ENCODE measurements around the gene PAH. TPM values are rescaled to one million over a fixed set of nuclear protein-coding genes. Genes with fewer than 3 reads are reported as not detected.

The PAH gene
- total RNA-seq, 3 donors from 2014 or later, result not detected

GRCh38 chr12:102962986-102963385 is 45.9 kb upstream of the PAH start:
- H3K4me3 ChIP-seq, result no peak overlapping the region
- no peak for TF ChIP-seq CTCF (IDR thresholded peaks at IDR 0.05)
- no peaks in the 10 kb centered on the region for H3K36me3 ChIP-seq (ENCODE audit: low read depth)
- no peak for DNase-seq
- peaks cover 8% of the 10 kb centered on the region for H3K4me1 ChIP-seq (ENCODE audit: low read depth)
- ATAC-seq, result no peak
- intact Hi-C loops (cut with DNase I, micrococcal nuclease), result no loop called here
- H3K9me3 ChIP-seq, result no peaks in the 10 kb centered on the region

GRCh38 chr12:102962532-102962931 is 45.5 kb upstream of the PAH start:
- DNase-seq, result no peak
- no peak for ATAC-seq
- H3K36me3 ChIP-seq (ENCODE audit: low read depth), result no peaks in the 10 kb centered on the region
- H3K4me3 ChIP-seq, result no peak overlapping the region
- TF ChIP-seq CTCF (IDR thresholded peaks at IDR 0.05), result no peak
- peaks cover 8% of the 10 kb centered on the region for H3K4me1 ChIP-seq (ENCODE audit: low read depth)
- intact Hi-C loops (cut with DNase I, micrococcal nuclease), result no loop called here
- no peaks in the 10 kb centered on the region for H3K9me3 ChIP-seq

- no peak for TF ChIP-seq CTCF (IDR thresholded peaks at IDR 0.05)
- Histone ChIP-seq H3K4me1 (ENCODE audit: low read depth) (peaks cover 8% of the 10 kb centered on the region), H3K36me3 (ENCODE audit: low read depth) (no peaks in the 10 kb centered on the region), H3K9me3 (no peaks in the 10 kb centered on the region), H3K4me3 (no peak overlapping the region)
- intact Hi-C loops (cut with DNase I, micrococcal nuclease), result no loop called here
- ATAC-seq (no peak), DNase-seq (no peak)
These were observed 44.4 kb upstream of the PAH start for GRCh38 chr12:102961466-102961855.

GRCh38 chr12:102960766-102961465 is 43.9 kb upstream of the PAH start:
- Histone ChIP-seq H3K4me1 (ENCODE audit: low read depth) (peaks cover 8% of the 10 kb centered on the region), H3K36me3 (ENCODE audit: low read depth) (no peaks in the 10 kb centered on the region), H3K4me3 (no peak overlapping the region), H3K9me3 (no peaks in the 10 kb centered on the region)
- ATAC-seq (no peak), DNase-seq (no peak)
- intact Hi-C loops (cut with DNase I, micrococcal nuclease), result no loop called here
- TF ChIP-seq CTCF (IDR thresholded peaks at IDR 0.05), result no peak

GRCh38 chr12:102959391-102959790 is 42.3 kb upstream of the PAH start:
- Histone ChIP-seq H3K4me1 (ENCODE audit: low read depth) (peaks cover 8% of the 10 kb centered on the region), H3K36me3 (ENCODE audit: low read depth) (no peaks in the 10 kb centered on the region), H3K4me3 (no peak overlapping the region), H3K9me3 (no peaks in the 10 kb centered on the region)
- no peak for TF ChIP-seq CTCF (IDR thresholded peaks at IDR 0.05)
- DNase-seq (no peak), ATAC-seq (no peak)
- intact Hi-C loops (cut with DNase I, micrococcal nuclease), result no loop called here

GRCh38 chr12:102958830-102959176 is 41.8 kb upstream of the PAH start:
- DNase-seq (no peak), ATAC-seq (no peak)
- intact Hi-C loops (cut with DNase I, micrococcal nuclease), result no loop called here
- TF ChIP-seq CTCF (IDR thresholded peaks at IDR 0.05), result no peak
- peaks cover 8% of the 10 kb centered on the region for H3K4me1 ChIP-seq (ENCODE audit: low read depth)
- no peak overlapping the region for H3K4me3 ChIP-seq
- no peaks in the 10 kb centered on the region for H3K36me3 ChIP-seq (ENCODE audit: low read depth)
- H3K9me3 ChIP-seq, result no peaks in the 10 kb centered on the region

Data from mucosa of descending colon (tissue), 3 donors.